ENCODE results near the gene IPO11.

- no peak for TF ChIP-seq GATAD1 (CRISPR knock-in tag; IDR thresholded peaks at IDR 0.05)
- no peak for TF ChIP-seq CTCF (CRISPR knock-in tag; IDR thresholded peaks at IDR 0.05)
- no peak for TF ChIP-seq ARNT2 (CRISPR knock-in tag; IDR thresholded peaks at IDR 0.05; ENCODE audit: low read depth)
- TF ChIP-seq SALL1 (CRISPR knock-in tag; IDR thresholded peaks at IDR 0.05): no peak
- TF ChIP-seq ZNF274 (CRISPR knock-in tag; IDR thresholded peaks at IDR 0.05): no peak
- TF ChIP-seq GABPA (IDR thresholded peaks at IDR 0.05; ENCODE audit: low read depth, low read length): no peak
- TF ChIP-seq GABPA (CRISPR knock-in tag; IDR thresholded peaks at IDR 0.05; ENCODE audit: low read depth): no peak
- no peak for TF ChIP-seq ZNF431 (CRISPR knock-in tag; IDR thresholded peaks at IDR 0.05; ENCODE audit: borderline replicate concordance, low read depth)
- no peak for TF ChIP-seq EP300 (IDR thresholded peaks at IDR 0.05; ENCODE audit: low read depth in 2 of 2, low read length in 2 of 2)
- no peak for TF ChIP-seq EP300 (CRISPR knock-in tag; IDR thresholded peaks at IDR 0.05; ENCODE audit: borderline replicate concordance)
- no peak for TF ChIP-seq ZBTB43 (CRISPR knock-in tag; conservative IDR thresholded peaks at IDR 0.05)
- TF ChIP-seq CEBPZ (IDR thresholded peaks at IDR 0.05; ENCODE audit: low read length): no peak
- no peak for TF ChIP-seq XBP1 (CRISPR knock-in tag; IDR thresholded peaks at IDR 0.05)
- no peak for TF ChIP-seq PATZ1 (CRISPR knock-in tag; IDR thresholded peaks at IDR 0.05)
- TF ChIP-seq RFX5 (IDR thresholded peaks at IDR 0.05; ENCODE audit: low read depth, low read length): no peak
- TF ChIP-seq MXI1 (IDR thresholded peaks at IDR 0.05; ENCODE audit: borderline replicate concordance, low read depth, low read length): no peak
These were observed 214.6 kb downstream of the IPO11 start for GRCh38 chr5:62627121-62627520.

Data from HepG2 (cell line).